RWPE2 (cell line): ENCODE measurements around the gene TELO2.

ENCODE experiments used
- ATAC-seq: fragments of 200-7000 bp; cut with Tn5 transposase; 3 replicates; pipeline ENCODE4 v1.9.1; 2021; ENCODE audit warnings: low read depth
- DNase-seq: peaks from one replicate; pipeline ENCODE4 v3.0.0-alpha.2; 2020; ENCODE audit warnings: low spot score
- H3K27ac ChIP-seq: fragments of 450-650 bp; 2 replicates; pipeline ENCODE4 v1.5.1; 2017; ENCODE audit warnings: mild to moderate bottlenecking; ENCODE audit not compliant: poor library complexity, severe bottlenecking
- H3K27me3 ChIP-seq: fragments of 250-450 bp; sonication (Bioruptor Pico); 2 replicates; pipeline ENCODE4 v1.5.1; 2021; ENCODE audit warnings: mild to moderate bottlenecking, moderate library complexity; ENCODE audit not compliant: insufficient read depth, poor library complexity, severe bottlenecking
- H3K36me3 ChIP-seq: fragments of 250-450 bp; sonication (Bioruptor Pico); 2 replicates; pipeline ENCODE4 v1.5.1; 2020; ENCODE audit warnings: low read depth, mild to moderate bottlenecking, moderate library complexity
- H3K4me1 ChIP-seq: fragments of 250-450 bp; sonication (Bioruptor Pico); 2 replicates; pipeline ENCODE4 v1.5.1; 2021; ENCODE audit warnings: mild to moderate bottlenecking, moderate library complexity; ENCODE audit not compliant: insufficient read depth, poor library complexity, severe bottlenecking
- H3K4me3 ChIP-seq: fragments of 250-450 bp; sonication (Bioruptor Pico); 2 replicates; pipeline ENCODE4 v1.5.1; 2021; ENCODE audit warnings: mild to moderate bottlenecking, moderate library complexity; ENCODE audit not compliant: severe bottlenecking
- H3K9me3 ChIP-seq: fragments of 250-450 bp; sonication (Bioruptor Pico); 2 replicates; pipeline ENCODE4 v1.5.1; 2021; ENCODE audit warnings: mild to moderate bottlenecking, moderate library complexity; ENCODE audit not compliant: severe bottlenecking
- TF ChIP-seq, protein P1 (sequence below): fragments of 450-650 bp; IDR thresholded peaks from one replicate; pipeline ENCODE4 v1.5.1; 2017; ENCODE audit warnings: mild to moderate bottlenecking, moderate library complexity; ENCODE audit not compliant: poor library complexity, severe bottlenecking

TELO2 gene

DNA sequence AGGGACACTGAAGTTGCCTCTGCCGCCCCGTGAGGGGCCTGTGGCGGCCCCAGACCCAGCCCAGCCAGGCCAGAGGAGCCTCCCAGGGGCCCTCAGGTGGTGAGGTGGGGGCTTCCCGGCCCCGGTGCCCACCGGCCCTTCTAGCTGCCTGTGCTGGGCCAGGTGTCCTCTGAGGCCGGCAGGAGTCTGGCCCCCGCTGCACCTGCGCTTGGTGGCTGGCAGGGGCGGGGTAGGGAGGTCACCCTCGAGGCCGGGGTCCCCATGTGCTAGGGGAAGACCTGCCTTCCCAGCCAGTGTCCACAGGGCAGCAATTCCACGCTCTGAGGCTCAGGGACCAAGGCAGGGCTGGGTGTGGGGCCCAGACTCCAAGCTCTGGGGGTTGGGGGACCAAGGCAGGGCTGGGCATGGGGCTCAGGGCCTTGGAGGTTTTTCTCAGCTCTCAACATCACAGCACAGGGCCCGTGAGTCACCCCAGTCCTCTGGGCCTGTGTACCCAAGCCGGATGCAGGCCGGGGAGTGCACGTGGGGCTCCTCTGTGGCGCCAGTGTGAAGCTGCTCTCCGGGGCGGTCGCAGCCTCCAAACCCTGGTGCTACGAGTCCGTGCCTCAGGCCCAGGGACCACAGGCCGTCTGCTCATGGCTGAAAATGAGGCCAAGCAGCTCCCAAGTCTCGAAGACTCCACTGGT lies 47.5 kb upstream of the TELO2 start:
- no peak overlapping the region for H3K4me3 ChIP-seq
- H3K27me3 ChIP-seq = no peaks in the 10 kb centered on the region
- no peaks in the 10 kb centered on the region for H3K36me3 ChIP-seq
- no peaks in the 10 kb centered on the region for H3K4me1 ChIP-seq
- DNase-seq (no peak), ATAC-seq (no peak)
- TF ChIP-seq, protein P1, sequence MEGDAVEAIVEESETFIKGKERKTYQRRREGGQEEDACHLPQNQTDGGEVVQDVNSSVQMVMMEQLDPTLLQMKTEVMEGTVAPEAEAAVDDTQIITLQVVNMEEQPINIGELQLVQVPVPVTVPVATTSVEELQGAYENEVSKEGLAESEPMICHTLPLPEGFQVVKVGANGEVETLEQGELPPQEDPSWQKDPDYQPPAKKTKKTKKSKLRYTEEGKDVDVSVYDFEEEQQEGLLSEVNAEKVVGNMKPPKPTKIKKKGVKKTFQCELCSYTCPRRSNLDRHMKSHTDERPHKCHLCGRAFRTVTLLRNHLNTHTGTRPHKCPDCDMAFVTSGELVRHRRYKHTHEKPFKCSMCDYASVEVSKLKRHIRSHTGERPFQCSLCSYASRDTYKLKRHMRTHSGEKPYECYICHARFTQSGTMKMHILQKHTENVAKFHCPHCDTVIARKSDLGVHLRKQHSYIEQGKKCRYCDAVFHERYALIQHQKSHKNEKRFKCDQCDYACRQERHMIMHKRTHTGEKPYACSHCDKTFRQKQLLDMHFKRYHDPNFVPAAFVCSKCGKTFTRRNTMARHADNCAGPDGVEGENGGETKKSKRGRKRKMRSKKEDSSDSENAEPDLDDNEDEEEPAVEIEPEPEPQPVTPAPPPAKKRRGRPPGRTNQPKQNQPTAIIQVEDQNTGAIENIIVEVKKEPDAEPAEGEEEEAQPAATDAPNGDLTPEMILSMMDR = no peak
- H3K27ac ChIP-seq = no peak overlapping the region
- no peaks in the 10 kb centered on the region for H3K9me3 ChIP-seq

DNA sequence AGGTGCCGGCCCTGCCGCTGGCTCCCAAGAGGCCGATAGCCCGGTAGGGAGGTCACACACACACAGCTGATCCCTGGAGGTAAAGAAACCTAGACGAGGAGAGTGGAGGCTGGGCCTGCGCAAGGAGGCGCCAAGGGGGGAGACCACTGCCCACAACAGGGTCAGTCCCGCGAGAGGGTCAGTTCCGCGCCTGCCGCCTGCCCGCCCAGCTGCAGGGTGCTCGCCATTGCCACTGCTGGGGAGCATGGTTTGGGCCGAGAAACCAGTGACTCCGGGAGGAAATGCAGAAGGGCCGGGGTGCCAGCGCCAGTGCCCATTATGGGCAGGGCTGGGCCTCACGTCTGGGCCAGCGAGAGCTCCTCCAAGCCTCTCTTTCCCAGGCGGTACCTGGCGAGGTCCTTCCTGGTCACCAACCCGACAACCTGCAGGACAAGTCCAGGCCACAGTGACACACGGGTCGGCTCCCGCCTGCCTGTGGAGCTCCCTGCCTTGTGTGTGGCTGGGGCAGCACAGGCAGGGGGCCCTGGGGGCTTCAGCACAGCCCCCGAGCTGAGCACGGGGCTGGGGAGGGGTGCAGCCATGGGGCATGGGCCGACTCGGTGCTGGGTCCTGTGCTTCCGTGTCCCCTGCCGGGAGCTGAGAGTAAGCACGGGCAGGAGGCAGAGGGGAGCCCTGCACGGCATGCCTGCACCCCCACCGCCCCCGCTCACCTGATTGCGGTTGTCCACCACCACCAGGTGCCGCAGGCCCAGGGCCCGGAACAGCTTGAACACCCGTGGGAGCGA lies 46.7 kb upstream of the TELO2 start:
- no peaks in the 10 kb centered on the region for H3K36me3 ChIP-seq
- no peaks in the 10 kb centered on the region for H3K27me3 ChIP-seq
- TF ChIP-seq, protein P1 = no peak
- no peak for DNase-seq
- H3K4me3 ChIP-seq = no peak overlapping the region
- no peaks in the 10 kb centered on the region for H3K9me3 ChIP-seq
- no peak for ATAC-seq
- no peaks in the 10 kb centered on the region for H3K4me1 ChIP-seq
- no peak overlapping the region for H3K27ac ChIP-seq

DNA sequence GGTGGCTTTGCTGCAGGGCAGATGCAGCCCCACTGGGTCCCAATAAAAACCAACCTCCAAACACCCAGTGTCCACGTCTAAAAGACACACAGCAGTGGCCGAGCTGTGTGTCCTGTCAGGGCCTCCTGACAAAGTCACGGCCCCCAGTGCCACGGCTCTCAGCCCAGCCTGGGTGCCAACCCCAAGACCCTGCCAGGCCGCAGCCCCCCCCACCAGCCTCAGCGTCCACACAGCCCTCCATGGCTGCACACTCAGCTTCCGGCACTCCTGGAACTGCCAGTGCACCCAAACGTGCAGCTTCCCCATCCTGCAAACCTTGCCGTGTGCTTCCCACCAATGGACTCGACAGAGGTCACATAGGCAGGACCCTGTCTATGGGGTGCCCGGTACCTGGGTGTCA lies 45.2 kb upstream of the TELO2 start:
- Histone ChIP-seq H3K4me3 (no peak overlapping the region), H3K36me3 (no peaks in the 10 kb centered on the region), H3K27ac (no peak overlapping the region), H3K4me1 (no peaks in the 10 kb centered on the region), H3K9me3 (no peaks in the 10 kb centered on the region), H3K27me3 (no peaks in the 10 kb centered on the region)
- DNase-seq (no peak), ATAC-seq (no peak)
- TF ChIP-seq, protein P1 = no peak

DNA sequence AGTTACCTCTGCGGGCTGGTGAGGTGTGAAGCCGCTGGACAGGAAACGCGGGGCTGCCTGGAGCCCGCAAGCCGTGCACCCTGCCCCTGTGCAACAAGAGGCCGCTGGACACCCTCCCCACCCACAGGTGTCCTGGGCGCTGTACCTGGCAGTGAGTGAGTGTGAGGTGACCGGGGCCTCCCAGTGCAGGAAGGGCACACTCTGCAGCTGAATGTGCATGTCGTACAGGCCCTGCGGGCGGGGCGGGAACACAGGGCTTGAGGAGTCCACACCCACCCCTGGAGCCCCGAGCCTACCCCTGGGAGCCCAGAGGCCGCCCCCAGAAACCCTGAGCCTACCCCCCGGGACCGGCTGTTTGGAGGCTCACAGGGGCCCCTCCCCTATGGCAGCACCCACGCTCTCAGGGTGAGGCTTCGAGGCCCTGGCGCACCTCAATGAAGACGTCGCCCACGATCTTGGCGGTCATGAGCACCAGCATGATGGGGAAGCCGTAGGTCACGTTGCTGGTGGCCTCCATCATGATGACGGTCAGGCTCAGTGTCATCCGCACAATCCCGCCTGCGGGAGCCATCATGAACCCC lies 44.5 kb upstream of the TELO2 start:
- no peak overlapping the region for H3K27ac ChIP-seq
- H3K4me3 ChIP-seq = no peak overlapping the region
- no peaks in the 10 kb centered on the region for H3K9me3 ChIP-seq
- TF ChIP-seq, protein P1 = no peak
- no peak for ATAC-seq
- no peaks in the 10 kb centered on the region for H3K36me3 ChIP-seq
- H3K27me3 ChIP-seq = no peaks in the 10 kb centered on the region
- DNase-seq = no peak
- no peaks in the 10 kb centered on the region for H3K4me1 ChIP-seq
